Fibroblast of peridontal ligament (primary cell): ENCODE data around the gene MIGA1.
"Not testable (repeated sequence)": the region's sequence is repeated elsewhere in the genome, so short reads cannot be mapped to it uniquely, and the experiment has no call there.

ENCODE experiments used
- DNase-seq: peaks from one replicate; pipeline ENCODE4 v3.0.0-alpha.2; 2010; ENCODE audit errors: extremely low read depth

Gene MIGA1

GRCh38 chr1:77906019-77906545, 126.6 kb downstream of the MIGA1 start:
- DNase-seq = no peak

- no peak for DNase-seq
These were observed 127.2 kb downstream of the MIGA1 start for GRCh38 chr1:77906624-77907023.

GRCh38 chr1:77910116-77910515, 130.7 kb downstream of the MIGA1 start:
- peak; percentile 16 for DNase-seq

DNA sequence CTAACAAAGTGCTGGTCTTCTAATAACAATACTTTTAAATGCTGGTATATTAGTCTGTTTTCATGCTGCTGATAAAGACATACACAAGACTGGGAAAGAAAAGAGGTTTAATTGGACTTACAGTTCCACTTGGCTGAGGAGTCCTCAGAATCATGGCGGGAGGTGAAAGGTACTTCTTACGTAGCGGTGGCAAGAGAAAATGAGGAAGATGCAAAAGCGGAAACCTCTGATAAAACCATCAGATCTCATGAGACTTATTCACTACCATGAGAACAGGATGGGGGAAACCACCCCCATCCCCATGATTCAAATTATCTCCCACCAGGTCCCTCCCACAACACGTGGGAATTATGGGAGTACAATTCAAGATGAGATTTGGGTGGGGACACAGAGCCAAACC, 139.5 kb downstream of the MIGA1 start:
- DNase-seq = not testable (repeated sequence)

DNA sequence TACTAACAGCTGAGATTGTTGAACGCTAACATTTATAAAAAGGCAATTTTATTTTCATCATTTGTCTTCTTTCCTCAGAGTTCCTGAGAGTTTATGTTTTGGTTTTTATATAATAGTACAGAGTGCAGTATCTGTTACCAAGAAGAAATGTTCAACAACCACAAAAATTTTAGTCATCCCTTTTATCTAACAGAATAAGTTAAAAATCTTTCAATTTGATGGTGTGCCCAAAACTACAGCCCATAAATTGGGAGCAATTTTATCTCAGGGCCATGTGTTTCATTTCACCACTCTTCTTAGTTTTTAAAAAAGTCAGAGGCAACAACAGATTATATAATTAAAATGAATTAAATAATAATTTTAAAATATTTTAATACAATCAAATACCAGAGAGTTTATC, 146.1 kb downstream of the MIGA1 start:
- peak; percentile 84 for DNase-seq

GRCh38 chr1:77925956-77926355, 146.5 kb downstream of the MIGA1 start:
- no peak for DNase-seq

- DNase-seq = no peak
These were observed 147.3 kb downstream of the MIGA1 start for GRCh38 chr1:77926561-77927357.

- no peak for DNase-seq
These were observed 148.0 kb downstream of the MIGA1 start for GRCh38 chr1:77927414-77927813.
